DMS153 treated with DMSO at 0.1 percent for 48 hours (cell line): ENCODE measurements around the gene SLCO1C1.
"Not testable (repeated sequence)": the region's sequence is repeated elsewhere in the genome, so short reads cannot be mapped to it uniquely, and the experiment has no call there.

Experiments
- DNase-seq: peaks from one replicate; lab custom pipeline; 2025; ENCODE audit not compliant: unreplicated experiment; lab: John Stamatoyannopoulos, UW

The SLCO1C1 gene

DNA sequence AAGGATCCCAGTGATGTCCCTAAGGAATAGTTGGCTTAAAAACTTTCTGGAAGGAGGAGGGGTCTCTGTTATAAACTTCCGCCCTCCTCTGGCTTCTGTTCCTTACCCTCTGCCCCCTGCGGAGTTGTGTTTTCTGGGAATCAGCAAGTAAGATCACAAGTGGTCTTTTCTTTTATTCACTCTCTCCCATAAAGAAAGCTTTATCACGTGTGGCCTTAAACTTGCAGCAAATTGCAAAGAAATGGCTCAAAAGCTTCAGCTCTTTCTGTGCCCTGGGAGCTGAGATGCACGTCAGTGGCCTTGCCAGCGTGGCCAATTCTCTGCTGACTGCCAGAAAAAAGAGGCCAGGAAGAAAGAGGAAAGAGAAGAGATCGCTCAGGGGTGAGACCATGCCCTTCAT lies at the start of gene SLCO1C1:
TSS of gene SLCO1C1 (plus strand) at position 101 of the 400 bp plus-strand sequence. CDS start 4,245 bp downstream, outside the sequence.
- DNase-seq, result no peak

- DNase-seq, result peak; percentile 44
Measured at GRCh38 chr12:20646239-20646827, 48.8 kb upstream of the SLCO1C1 start.

- DNase-seq, result no peak
Measured at GRCh38 chr12:20653871-20654270, 41.3 kb upstream of the SLCO1C1 start.

DNA sequence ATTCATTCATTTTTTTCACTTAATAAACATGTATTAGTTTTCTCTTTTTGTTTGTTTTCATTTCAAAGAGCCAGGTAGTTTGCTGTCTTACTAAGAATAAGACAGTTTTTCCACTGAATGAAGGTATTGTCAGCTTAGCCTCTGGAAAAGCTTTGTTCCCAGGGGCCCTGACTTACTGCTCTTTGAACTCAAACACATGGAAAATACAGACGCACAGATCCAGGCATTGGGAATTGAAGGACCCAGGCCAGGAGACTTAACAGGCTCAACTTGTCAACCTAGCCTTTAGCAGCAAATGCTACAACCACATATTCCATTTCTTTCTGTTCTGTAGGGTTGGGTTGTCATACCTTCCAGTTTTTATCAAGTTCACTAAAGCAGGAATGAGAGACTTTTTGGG lies 38.5 kb upstream of the SLCO1C1 start:
- DNase-seq, result no peak

GRCh38 chr12:20657496-20657895 lies 37.6 kb upstream of the SLCO1C1 start:
- DNase-seq, result no peak

DNA sequence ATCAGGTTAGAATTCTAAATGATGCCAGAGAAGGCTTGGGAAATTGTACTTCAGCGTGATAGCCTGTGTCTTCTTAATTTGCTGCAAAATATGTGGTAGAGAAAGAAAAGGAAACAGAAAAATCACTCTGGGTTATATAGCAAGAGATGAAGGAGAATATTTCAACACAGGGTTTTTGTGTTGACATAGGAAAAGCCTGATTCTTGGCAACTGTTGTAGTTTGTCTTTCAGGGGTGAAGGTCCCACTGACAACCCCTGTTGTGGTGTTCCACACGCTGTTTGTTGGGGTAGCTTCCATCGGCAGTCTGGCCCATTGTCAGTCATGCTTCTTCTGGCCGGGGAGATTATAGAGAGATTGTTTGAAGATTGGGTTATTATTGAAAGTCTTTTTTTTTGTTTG lies 13.8 kb upstream of the SLCO1C1 start:
- DNase-seq, result no peak

DNA sequence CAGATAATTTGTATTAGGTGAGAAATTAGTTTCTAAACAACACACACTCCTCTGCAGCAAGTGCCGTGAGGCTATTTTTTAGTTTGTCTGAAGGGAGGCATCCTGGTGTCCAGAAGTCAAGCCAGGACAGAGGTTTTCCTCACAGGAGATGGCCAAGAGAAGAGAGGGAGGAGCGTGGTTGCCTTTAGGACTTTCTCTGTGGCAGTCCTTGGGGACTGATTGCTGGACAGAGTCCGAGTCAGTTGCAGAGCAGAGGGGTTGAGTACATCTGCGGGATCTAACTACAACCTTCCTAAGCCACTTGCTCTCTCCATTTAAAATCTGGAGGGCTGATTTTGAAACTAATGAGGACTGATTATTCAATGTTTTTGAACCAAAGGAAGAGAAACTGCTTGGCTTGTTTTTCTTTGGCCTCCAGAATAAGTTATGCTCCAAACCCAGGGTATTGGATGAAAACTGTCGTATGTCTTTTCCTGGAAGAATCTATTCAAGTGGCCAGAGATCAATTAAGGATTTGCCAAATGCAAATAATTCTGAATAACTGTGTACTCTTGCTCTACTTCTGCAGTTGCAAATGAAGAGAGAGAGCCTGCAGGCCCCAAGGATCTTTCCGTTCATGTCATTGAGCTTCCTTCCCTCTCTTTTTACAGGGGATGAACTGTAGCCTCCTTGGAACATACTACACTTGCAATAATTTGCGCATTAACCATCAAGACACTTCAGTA lies 1.2 kb downstream of the SLCO1C1 start:
- DNase-seq, result no peak

DNA sequence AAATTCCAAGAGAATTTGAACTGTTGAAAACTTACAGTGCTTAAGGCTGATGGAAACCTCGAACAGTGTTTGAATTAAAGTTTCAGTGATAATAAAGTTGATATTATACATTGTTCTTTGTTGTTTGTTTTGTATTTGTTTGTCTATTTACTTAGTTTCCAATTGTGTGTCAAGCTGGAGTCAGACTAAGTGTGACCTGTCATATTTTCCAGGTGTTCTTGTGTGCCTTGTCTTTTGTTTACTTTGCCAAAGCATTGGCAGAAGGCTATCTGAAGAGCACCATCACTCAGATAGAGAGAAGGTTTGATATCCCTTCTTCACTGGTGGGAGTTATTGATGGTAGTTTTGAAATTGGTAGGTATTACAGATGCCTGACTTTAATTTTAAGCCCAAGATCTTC lies 6.0 kb downstream of the SLCO1C1 start:
- no peak for DNase-seq

DNA sequence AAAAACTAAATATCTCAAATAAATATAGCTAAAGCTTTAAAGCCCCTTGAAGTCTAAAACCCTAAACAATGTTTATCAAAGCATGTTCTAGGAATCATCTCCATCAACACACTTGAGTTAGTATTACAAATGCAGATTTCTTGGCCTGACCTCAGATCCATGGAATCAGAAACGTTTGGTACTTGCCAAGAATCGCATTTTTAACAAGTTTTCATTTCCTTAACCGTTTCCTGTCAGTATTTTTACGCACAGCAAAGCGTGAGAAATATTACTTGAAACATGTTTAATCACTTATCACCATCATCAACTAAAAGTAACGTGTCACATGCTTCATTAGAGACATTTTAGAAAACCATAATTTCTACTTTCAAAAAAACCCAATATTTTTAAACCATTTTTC lies 9.7 kb downstream of the SLCO1C1 start:
- no peak for DNase-seq

GRCh38 chr12:20711846-20712245 lies 16.7 kb downstream of the SLCO1C1 start:
- DNase-seq, result no peak

GRCh38 chr12:20716037-20716436 lies 20.9 kb downstream of the SLCO1C1 start:
- DNase-seq, result no peak

DNA sequence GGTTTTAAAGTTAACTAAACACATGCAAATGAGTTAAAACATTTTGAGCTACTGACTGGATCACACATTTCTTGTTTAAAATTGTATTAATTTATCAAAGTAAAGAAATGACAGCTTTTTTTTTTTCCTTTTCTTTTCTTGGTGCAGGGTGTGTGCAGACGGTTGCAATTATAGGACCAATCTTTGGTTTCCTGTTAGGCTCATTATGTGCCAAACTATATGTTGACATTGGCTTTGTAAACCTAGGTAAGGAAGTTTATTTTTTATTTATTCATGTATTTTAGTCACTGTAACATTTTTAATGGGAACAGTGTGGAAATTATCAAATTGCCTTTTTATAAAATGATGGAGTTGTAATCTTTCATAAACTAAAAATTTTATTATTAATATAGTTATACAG lies 21.9 kb downstream of the SLCO1C1 start:
- DNase-seq, result no peak

DNA sequence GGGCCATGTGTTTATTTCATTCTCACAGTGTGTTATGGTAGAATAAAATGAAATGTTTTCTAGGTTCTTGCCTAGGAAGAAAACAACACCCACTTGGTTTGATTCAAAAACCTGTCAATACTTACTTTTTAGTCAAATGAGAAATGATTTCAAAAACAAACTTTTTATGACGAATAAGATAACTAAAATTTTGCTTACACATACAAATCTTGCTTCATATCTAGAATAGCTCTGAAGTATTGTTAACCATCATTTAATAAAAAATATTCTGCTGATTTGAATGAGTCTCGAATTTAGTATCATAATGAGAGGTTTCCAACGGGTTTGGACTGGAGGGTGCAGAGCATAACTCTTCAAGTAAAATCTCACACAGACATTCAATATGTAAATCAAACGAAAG lies 23.2 kb downstream of the SLCO1C1 start:
- DNase-seq, result no peak

- peak; percentile 38 for DNase-seq
Measured at GRCh38 chr12:20722142-20722541, 27.0 kb downstream of the SLCO1C1 start.

DNA sequence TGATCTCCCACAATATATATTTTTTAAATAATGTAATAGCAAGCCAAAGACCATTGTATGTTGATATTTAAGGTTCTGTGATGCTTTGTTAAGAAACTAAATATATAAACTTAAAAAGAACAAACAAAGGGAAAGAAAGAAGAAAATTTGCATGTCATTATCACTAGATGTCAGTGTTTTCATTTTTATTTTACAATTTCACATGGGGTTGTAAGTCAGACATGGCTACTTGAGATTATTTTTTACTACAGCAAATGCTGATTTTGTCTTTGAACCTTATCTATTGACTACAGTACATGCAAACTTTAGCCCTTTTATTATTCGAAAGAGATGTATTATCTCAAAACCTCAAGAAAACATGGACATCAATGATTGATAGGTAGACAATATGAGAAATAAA lies 36.1 kb downstream of the SLCO1C1 start:
- DNase-seq, result no peak

- no peak for DNase-seq
Measured at GRCh38 chr12:20740972-20741371, 45.8 kb downstream of the SLCO1C1 start.

GRCh38 chr12:20748198-20748597 lies 53.1 kb downstream of the SLCO1C1 start:
- DNase-seq, result no peak

- no peak for DNase-seq
Measured at GRCh38 chr12:20751046-20751445, 55.9 kb downstream of the SLCO1C1 start.

DNA sequence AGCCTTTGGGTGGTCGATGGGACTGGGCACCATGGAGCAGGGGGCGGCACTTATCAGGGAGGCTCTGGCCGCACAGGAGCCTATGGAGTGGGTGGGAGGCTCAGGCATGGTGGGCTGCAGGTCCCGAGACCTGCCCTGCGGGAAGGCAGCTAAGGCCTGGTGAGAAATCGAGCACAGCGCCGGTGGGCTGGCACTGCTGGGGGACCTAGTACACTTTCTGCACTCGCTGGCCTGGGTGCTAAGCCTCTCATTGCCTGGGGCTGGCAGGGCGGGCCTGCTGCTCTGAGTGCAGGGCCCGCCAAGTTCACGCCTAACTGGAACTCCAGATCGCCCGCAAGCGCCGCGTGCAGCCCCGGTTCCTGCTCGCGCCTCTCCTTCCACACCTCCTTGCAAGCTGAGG lies 82.3 kb downstream of the SLCO1C1 start:
- no peak for DNase-seq

- no peak for DNase-seq
Measured at GRCh38 chr12:20778969-20779368, 83.8 kb downstream of the SLCO1C1 start.

DNA sequence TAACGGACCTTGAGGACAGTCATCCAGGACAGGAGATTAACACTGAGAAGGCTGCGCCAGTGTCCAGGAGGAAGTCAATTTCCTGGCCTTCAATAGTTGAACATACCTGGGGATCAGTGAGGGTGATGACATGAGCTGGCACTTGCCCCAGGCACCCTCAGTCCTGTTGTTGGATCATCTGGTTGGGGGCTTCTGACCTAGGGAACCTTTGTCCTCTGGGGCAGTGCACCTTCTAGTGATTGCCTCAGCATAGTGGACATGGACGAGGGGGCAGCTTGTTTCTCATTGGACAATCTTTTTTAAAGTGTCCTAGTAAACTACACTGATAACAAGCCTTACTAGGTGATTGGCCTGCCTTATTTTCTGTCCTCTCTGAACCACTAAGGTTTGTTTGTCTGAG lies 84.8 kb downstream of the SLCO1C1 start:
- not testable (repeated sequence) for DNase-seq

- not testable (repeated sequence) for DNase-seq
Measured at GRCh38 chr12:20783796-20784357, 88.7 kb downstream of the SLCO1C1 start.

DNA sequence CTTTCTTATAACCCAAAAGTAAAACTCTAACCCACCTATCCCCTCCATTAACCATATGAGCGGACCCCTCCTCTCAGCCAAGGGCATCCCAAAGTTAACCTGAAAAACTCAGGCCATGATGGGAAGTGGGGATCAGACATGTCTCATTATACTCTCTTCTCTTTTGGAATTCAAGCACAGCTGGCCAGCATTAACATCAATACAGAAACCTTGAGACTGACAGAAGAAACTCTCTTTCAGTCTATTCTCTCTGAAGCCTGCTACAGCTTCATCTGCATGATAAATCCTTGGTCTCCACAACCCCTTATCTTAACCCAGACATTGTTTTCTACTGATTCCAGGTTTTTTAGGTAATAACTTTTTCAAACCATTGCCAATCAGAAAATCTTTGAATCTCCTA lies 97.8 kb downstream of the SLCO1C1 start:
- no peak for DNase-seq
